B cell (primary cell): Measurements from ENCODE around the gene ACSL1. TPM values are rescaled to one million over a fixed set of nuclear protein-coding genes. Genes with fewer than 3 reads are reported as not detected.

ENCODE experiments used
- ATAC-seq: fragments of 200-7000 bp; cut with Tn5 transposase; one replicate; pipeline ENCODE4 v1.10.0; 2021; ENCODE audit warnings: low read depth, mild to moderate bottlenecking, moderate number of reproducible peaks, moderate library complexity
- CTCF ChIA-PET: fragments of 350-600 bp; sonication (Branson Sonifier 250); formaldehyde crosslinking; loops from one replicate; lab custom pipeline; 2021; ENCODE audit warnings: antibody characterized with exemption, inconsistent platforms; lab: Charles Lee
- POLR2A ChIA-PET: fragments of 350-600 bp; sonication (Branson Sonifier 250); formaldehyde crosslinking; loops from one replicate; lab custom pipeline; 2021; ENCODE audit warnings: antibody characterized with exemption; lab: Charles Lee
- DNase-seq: peaks from one replicate; pipeline ENCODE4 v3.0.0; 2013
- H2AFZ ChIP-seq: 2 replicates; pipeline ENCODE4 v1.6.1; 2012; ENCODE audit warnings: mild to moderate bottlenecking, low read depth, low read length; ENCODE audit not compliant: insufficient read depth, poor library complexity, severe bottlenecking
- H3K27ac ChIP-seq, 2 donors: 1 replicate in 1 of 2; 2 replicates in 1 of 2; pipeline ENCODE4 v1.5.1; 2012 to 2013; ENCODE audit warnings: low read length in 2 of 2, mild to moderate bottlenecking in 2 of 2, moderate library complexity in 1 of 2
- H3K27me3 ChIP-seq, 4 experiments: fragments of 200-600 bp in 1 of 4; sonication (generic) in 1 of 4; replicated peaks in 1 of 4; 1 replicate in 2 of 4; 2 replicates in 2 of 4; pipeline versions ENCODE4 v1.6.1 to v1.7.0; 2013 to 2016; ENCODE audit warnings: low read length in 3 of 4, mild to moderate bottlenecking in 2 of 4, mixed read lengths in 1 of 4, moderate library complexity in 1 of 4; ENCODE audit not compliant: insufficient read depth in 4 of 4, control insufficient read depth in 3 of 4; ENCODE audit errors: control extremely low read depth in 1 of 4
- H3K36me3 ChIP-seq, 2 experiments: replicated peaks in 1 of 2; 1 replicate in 1 of 2; 2 replicates in 1 of 2; pipeline versions ENCODE4 v1.6.1 to v1.7.1; 2013; ENCODE audit warnings: low read length in 1 of 2; ENCODE audit not compliant: insufficient read depth in 2 of 2, control insufficient read depth in 1 of 2; ENCODE audit errors: control extremely low read depth in 1 of 2, extremely low read depth in 1 of 2
- H3K4me1 ChIP-seq, 2 donors: fragments of 200-600 bp in 1 of 2; sonication (generic) in 1 of 2; 1 replicate in 1 of 2; 2 replicates in 1 of 2; pipeline versions ENCODE4 v1.5.1 to v1.6.1; 2013 to 2017; ENCODE audit warnings: low read length in 2 of 2; ENCODE audit not compliant: control insufficient read depth in 2 of 2, insufficient read depth in 2 of 2
- H3K4me2 ChIP-seq: replicated peaks from 2 replicates; pipeline ENCODE3; 2012; ENCODE audit warnings: mild to moderate bottlenecking, low read depth, low read length; ENCODE audit not compliant: poor library complexity, severe bottlenecking
- H3K4me3 ChIP-seq, 5 experiments: fragments of 200-600 bp in 1 of 5; sonication (generic) in 1 of 5; 1 replicate in 3 of 5; 2 replicates in 2 of 5; pipeline versions ENCODE4 v1.5.1 to v1.7.0; 2011 to 2016; ENCODE audit warnings: low read length in 4 of 5, mild to moderate bottlenecking in 4 of 5, low read depth in 2 of 5, control low read depth in 1 of 5, moderate library complexity in 1 of 5; ENCODE audit not compliant: insufficient read depth in 1 of 5; ENCODE audit errors: control extremely low read depth in 1 of 5, extremely low read depth in 1 of 5
- H3K79me2 ChIP-seq: fragments of 200-600 bp; sonication (generic); one replicate; pipeline ENCODE4 v1.6.0; 2016; ENCODE audit warnings: low read length; ENCODE audit not compliant: control insufficient read depth, insufficient read depth
- H3K9ac ChIP-seq: fragments of 200-600 bp; sonication (generic); 2 replicates; pipeline ENCODE4 v1.6.1; 2017; ENCODE audit warnings: mild to moderate bottlenecking, low read length, moderate library complexity
- H3K9me3 ChIP-seq, 3 donors: one replicate each; pipeline versions ENCODE4 v1.6.1 to v1.7.1; 2013; ENCODE audit warnings: low read length in 2 of 3; ENCODE audit not compliant: control insufficient read depth in 2 of 3, insufficient read depth in 1 of 3; ENCODE audit errors: control extremely low read depth in 1 of 3
- H4K20me1 ChIP-seq: 2 replicates; pipeline ENCODE4 v1.6.0; 2012; ENCODE audit warnings: mild to moderate bottlenecking, low read length; ENCODE audit not compliant: insufficient read depth, control insufficient read depth, poor library complexity, severe bottlenecking
- H3K27ac Mint-ChIP-seq: one replicate; pipeline ENCODE4 v1.8.0; 2021; ENCODE audit warnings: mixed read lengths
- H3K27me3 Mint-ChIP-seq: one replicate; pipeline ENCODE4 v1.8.0; 2021; ENCODE audit warnings: mixed read lengths
- H3K4me1 Mint-ChIP-seq: one replicate; pipeline ENCODE4 v1.8.0; 2021; ENCODE audit warnings: mixed read lengths
- H3K4me3 Mint-ChIP-seq: one replicate; pipeline ENCODE4 v1.8.0; 2021; ENCODE audit warnings: mixed read lengths
- H3K9me3 Mint-ChIP-seq: one replicate; pipeline ENCODE4 v1.8.0; 2022; ENCODE audit warnings: mixed read lengths; ENCODE audit not compliant: insufficient read depth
- EZH2 ChIP-seq: IDR thresholded peaks from 2 replicates; pipeline ENCODE4 v1.6.1; 2012; ENCODE audit warnings: borderline replicate concordance, low read depth, mild to moderate bottlenecking, moderate library complexity, low read length; ENCODE audit not compliant: insufficient read depth, poor library complexity, severe bottlenecking
- WGBS: methylation state at CpG from one replicate; pipeline ENCODE4 v1.1.5; 2013; ENCODE audit warnings: missing lambda C conversion rate; ENCODE audit not compliant: insufficient coverage; 5-methylcytosine and 5-hydroxymethylcytosine counted together
- intact Hi-C: fragments of 100-400 bp; cut with micrococcal nuclease; formaldehyde crosslinking; loops from one replicate; pipeline ENCODE4 v1.10.0; 2022
- polyA plus RNA-seq: library from polyadenylated mRNA; depleted of rRNA; stranded (reverse); fragments of >200 nt; gene quantifications from 2 replicates; pipeline ENCODE4 v1.2.3, GENCODE V29; 2012
- total RNA-seq, 2 donors: library from RNA; stranded (reverse); fragments of 120-200 nt in 1 of 2; gene quantifications; 1 replicate in 1 of 2; 2 replicates in 1 of 2; pipeline versions ENCODE4 v1.2.3 to v1.2.4, GENCODE V29; 2013 to 2022
- TF ChIP-seq, protein P1 (sequence below): fragments of 200-600 bp; IDR thresholded peaks from one replicate; pipeline ENCODE4 v1.8.0; 2022; ENCODE audit warnings: antibody characterized with exemption, mild to moderate bottlenecking

The ACSL1 gene
- total and polyA plus RNA-seq, 2 donors (not counting 1 experiment from before 2014, with no cell fraction given), result 6.6 to 31.8 TPM

DNA sequence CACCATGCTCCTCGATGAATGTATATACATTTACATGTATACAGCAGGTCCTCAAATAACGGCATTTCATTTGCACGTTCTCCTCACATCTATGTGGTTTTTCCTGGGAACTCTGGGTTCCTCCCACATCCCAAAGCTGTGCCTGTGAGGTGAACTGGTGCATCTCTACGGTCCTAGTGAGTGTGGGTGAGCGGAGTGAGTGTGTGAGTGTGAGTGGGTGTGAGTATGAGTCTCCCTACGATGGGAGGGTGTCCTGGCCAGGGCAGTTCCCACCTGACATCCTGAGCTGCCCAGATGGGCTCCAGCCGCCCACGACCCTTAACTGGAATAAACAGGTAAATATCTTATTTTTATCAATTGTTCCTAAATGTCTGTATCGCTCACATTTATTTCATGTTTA is 40.0 kb downstream of the ACSL1 start:
- Histone ChIP-seq H3K27me3 (no peaks in the 10 kb centered on the region), H3K4me2 (no peak overlapping the region), H4K20me1 (no peaks in the 10 kb centered on the region), H3K36me3 (peaks cover 0 to 26% of the 10 kb centered on the region in 2 experiments), H2AFZ (no peak overlapping the region), H3K9ac (no peak overlapping the region), H3K9me3 (no peaks in the 10 kb centered on the region), H3K79me2 (no peaks in the 10 kb centered on the region), H3K27ac (no peak overlapping the region), H3K4me1 (peaks cover 11 to 19% of the 10 kb centered on the region in 2 donors), H3K4me3 (no peak overlapping the region)
- WGBS, result 95% methylated on average over 5 of the region's 9 CpGs
- no peak overlapping the region for H3K27ac Mint-ChIP-seq
- intact Hi-C loops, result no loop called here
- no peak for TF ChIP-seq EZH2
- TF ChIP-seq, protein P1, sequence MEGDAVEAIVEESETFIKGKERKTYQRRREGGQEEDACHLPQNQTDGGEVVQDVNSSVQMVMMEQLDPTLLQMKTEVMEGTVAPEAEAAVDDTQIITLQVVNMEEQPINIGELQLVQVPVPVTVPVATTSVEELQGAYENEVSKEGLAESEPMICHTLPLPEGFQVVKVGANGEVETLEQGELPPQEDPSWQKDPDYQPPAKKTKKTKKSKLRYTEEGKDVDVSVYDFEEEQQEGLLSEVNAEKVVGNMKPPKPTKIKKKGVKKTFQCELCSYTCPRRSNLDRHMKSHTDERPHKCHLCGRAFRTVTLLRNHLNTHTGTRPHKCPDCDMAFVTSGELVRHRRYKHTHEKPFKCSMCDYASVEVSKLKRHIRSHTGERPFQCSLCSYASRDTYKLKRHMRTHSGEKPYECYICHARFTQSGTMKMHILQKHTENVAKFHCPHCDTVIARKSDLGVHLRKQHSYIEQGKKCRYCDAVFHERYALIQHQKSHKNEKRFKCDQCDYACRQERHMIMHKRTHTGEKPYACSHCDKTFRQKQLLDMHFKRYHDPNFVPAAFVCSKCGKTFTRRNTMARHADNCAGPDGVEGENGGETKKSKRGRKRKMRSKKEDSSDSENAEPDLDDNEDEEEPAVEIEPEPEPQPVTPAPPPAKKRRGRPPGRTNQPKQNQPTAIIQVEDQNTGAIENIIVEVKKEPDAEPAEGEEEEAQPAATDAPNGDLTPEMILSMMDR, result no peak
- no peaks in the 10 kb centered on the region for H3K27me3 Mint-ChIP-seq
- no peak for ATAC-seq
- ChIA-PET POLR2A (no interaction called here), CTCF (no interaction called here)
- no peak for DNase-seq
- no peaks in the 10 kb centered on the region for H3K9me3 Mint-ChIP-seq
- H3K4me3 Mint-ChIP-seq, result no peak overlapping the region
- peaks cover 23% of the 10 kb centered on the region for H3K4me1 Mint-ChIP-seq

DNA sequence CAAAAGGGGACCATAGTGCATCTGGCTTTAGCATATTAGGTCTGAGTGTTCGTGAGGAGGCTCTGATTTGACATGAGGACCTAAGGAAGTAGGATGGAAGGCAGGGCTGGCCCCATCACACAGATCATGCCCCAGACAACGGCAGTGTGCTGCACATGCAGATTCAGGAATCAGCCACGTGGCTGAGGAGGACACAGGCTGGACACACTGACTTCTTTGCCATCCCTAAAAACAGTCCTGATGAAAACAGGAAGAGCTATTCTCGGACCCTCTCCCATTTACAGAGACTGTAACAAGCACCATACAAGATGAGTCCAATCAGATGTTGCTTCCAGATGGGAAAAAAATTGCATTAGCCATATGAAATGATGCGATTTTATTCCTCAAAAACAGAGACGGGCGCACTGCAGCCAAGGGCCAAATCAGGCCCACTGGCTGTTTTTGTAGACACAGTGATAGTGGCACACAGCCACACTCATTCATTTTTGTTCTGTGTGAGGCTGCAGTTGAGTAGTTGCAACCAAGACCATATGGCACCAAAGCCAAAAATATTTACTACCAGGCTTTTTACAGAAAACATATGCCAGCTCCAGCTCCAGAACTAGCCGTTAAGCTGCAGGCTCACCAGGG is 41.0 kb downstream of the ACSL1 start:
- Histone ChIP-seq H3K4me1 (peaks cover 11 to 19% of the 10 kb centered on the region in 2 donors), H3K9me3 (no peaks in the 10 kb centered on the region), H3K27ac (no peak overlapping the region), H3K36me3 (peaks cover 0 to 26% of the 10 kb centered on the region in 2 experiments), H3K27me3 (no peaks in the 10 kb centered on the region), H3K4me3 (no peak overlapping the region), H2AFZ (no peak overlapping the region), H4K20me1 (no peaks in the 10 kb centered on the region), H3K9ac (no peak overlapping the region), H3K79me2 (no peaks in the 10 kb centered on the region), H3K4me2 (no peak overlapping the region)
- CTCF ChIA-PET, result no interaction called here
- Mint-ChIP-seq H3K27ac (no peak overlapping the region), H3K4me3 (no peak overlapping the region), H3K9me3 (no peaks in the 10 kb centered on the region), H3K27me3 (no peaks in the 10 kb centered on the region), H3K4me1 (peaks cover 23% of the 10 kb centered on the region)
- no peak for ATAC-seq
- 97% methylated on average over 7 of the region's 8 CpGs for WGBS
- POLR2A ChIA-PET, result no interaction called here
- TF ChIP-seq, protein P1, result no peak
- TF ChIP-seq EZH2, result no peak
- intact Hi-C loops, result no loop called here
- DNase-seq, result no peak
